GM15510 (cell line): ENCODE data around the gene CLMN.

Source experiments
- POLR2A ChIP-seq: IDR thresholded peaks from 3 replicates; pipeline ENCODE4 v1.6.1; 2011; ENCODE audit warnings: borderline replicate concordance; ENCODE audit not compliant: insufficient read length; ENCODE audit errors: extremely low read depth

The CLMN gene, protein sequence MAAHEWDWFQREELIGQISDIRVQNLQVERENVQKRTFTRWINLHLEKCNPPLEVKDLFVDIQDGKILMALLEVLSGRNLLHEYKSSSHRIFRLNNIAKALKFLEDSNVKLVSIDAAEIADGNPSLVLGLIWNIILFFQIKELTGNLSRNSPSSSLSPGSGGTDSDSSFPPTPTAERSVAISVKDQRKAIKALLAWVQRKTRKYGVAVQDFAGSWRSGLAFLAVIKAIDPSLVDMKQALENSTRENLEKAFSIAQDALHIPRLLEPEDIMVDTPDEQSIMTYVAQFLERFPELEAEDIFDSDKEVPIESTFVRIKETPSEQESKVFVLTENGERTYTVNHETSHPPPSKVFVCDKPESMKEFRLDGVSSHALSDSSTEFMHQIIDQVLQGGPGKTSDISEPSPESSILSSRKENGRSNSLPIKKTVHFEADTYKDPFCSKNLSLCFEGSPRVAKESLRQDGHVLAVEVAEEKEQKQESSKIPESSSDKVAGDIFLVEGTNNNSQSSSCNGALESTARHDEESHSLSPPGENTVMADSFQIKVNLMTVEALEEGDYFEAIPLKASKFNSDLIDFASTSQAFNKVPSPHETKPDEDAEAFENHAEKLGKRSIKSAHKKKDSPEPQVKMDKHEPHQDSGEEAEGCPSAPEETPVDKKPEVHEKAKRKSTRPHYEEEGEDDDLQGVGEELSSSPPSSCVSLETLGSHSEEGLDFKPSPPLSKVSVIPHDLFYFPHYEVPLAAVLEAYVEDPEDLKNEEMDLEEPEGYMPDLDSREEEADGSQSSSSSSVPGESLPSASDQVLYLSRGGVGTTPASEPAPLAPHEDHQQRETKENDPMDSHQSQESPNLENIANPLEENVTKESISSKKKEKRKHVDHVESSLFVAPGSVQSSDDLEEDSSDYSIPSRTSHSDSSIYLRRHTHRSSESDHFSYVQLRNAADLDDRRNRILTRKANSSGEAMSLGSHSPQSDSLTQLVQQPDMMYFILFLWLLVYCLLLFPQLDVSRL

GRCh38 chr14:95319312-95320077, at the start of gene CLMN:
TSS of gene CLMN (minus strand) at chr14:95319908. CDS start at chr14:95319792, 116 bp downstream.
- TF ChIP-seq POLR2A = no peak

- TF ChIP-seq POLR2A = no peak
Measured at GRCh38 chr14:95365401-95365800, 45.7 kb upstream of the CLMN start.

GRCh38 chr14:95364481-95365209, 44.9 kb upstream of the CLMN start:
- no peak for TF ChIP-seq POLR2A

GRCh38 chr14:95363468-95363954, 43.8 kb upstream of the CLMN start:
- TF ChIP-seq POLR2A = no peak

GRCh38 chr14:95362138-95362494, 42.4 kb upstream of the CLMN start:
- TF ChIP-seq POLR2A = no peak

- TF ChIP-seq POLR2A = no peak
Measured at GRCh38 chr14:95361373-95362137, 41.8 kb upstream of the CLMN start.

DNA sequence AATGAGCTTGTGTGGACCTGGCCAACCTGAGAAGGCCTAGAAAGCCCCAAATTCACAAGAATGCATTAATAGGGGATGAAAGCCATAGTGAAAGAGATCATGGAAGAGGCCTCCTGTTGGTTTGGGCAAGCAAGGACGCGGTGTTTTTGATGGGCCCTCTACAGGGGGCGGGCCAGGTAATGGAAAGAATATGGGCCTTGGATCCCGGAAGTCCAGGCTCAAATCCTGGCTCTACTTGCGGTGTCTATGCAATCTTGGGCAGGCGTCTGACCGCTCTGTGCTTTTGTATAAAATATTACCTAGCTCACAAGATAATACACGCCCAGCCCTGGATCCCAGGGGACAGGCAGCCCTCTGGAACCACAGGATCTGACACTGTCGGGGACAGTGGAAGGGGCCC, 41.1 kb upstream of the CLMN start:
- no peak for TF ChIP-seq POLR2A

- no peak for TF ChIP-seq POLR2A
Measured at GRCh38 chr14:95359994-95360826, 40.5 kb upstream of the CLMN start.

DNA sequence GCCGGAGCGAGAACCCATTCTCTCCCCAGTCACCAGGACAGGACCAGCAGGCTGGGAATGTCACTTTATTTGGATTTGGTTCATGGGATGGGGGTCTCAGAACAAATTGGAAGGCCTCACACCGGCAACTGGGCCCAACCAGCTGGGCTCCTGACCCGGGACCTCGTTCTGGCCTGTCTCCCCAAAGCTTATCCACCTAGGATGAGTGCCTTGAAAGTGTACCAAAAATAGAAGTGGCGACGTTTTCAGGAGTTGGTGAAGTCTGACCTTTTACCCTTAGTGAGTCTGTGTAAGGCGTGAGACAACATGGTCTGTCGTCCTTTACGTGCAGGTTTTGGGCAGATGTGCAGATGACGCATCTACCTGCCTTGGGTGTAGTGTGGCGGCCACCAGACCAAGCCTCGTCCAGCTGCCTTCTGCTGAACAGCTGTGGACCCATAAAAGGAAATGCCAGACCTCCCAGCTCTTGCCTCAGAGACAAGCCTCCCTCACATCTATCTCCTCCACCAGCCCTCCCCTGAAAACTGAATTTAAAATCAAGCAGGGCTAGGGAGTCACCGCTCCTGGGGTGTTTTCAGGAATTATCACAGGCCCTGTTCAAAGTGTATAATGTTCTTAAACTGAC, 36.6 kb upstream of the CLMN start:
- TF ChIP-seq POLR2A = no peak

DNA sequence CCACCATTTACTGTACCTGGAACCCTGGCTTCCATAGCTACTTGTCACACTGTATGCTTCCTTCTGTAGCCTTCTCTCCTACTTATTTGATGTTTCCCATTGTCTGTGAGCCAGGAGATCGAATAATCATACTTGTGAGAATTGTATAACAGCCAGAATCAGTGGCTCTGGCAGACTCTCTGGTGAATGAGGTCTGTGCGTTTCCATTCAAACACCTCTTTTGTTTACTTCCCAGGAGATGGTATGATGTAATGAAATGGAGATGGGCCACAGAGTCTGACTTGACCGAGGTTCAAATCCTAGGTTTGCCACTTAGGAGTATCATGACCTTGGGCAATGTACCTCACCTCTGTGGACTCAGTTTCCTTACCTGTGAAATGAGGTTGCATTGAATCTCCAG, 35.7 kb upstream of the CLMN start:
- TF ChIP-seq POLR2A = no peak

DNA sequence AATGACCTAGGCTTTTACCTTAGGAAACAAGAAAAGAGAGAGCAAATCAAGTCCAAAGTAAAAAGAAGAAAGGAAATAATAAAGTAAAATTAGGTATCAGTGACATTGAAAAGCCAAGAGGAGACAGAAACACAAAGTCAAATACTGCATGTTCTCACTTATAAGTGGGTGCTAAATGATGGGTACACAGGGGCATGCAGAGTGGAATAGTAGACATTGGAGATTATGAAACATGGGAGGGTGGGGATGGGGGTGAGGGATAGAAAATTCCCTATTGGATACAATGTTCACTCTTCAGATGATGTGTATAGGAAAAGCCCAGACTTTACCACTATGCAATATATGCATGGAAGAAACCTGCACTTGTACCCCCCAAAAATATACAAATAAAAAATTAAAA, 35.1 kb upstream of the CLMN start:
- no peak for TF ChIP-seq POLR2A

- TF ChIP-seq POLR2A = no peak
Measured at GRCh38 chr14:95353664-95354063, 34.0 kb upstream of the CLMN start.
